ENCODE results near the gene ALDH3B2.

DNA sequence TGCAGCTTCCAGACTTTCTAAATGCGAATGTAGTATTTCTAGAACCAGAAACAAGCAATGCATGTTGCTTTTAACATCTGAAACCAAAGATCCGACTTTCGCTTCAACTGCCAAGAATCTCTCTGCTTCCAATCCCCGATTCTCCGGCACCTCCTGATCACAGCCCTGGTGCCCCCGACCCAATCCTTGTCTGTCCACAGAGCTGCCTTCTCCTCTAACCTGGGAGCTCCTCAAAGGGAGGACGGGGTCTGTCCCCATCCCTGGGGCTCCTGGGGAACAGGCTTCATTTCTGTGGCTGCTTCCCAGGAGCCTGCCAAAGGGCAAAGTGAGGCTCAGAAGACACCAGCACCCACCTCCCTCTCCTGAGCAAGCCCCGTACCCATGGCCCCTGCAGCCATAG lies 521 bp downstream of the ALDH3B2 start:
- TF ChIP-seq, protein P1, sequence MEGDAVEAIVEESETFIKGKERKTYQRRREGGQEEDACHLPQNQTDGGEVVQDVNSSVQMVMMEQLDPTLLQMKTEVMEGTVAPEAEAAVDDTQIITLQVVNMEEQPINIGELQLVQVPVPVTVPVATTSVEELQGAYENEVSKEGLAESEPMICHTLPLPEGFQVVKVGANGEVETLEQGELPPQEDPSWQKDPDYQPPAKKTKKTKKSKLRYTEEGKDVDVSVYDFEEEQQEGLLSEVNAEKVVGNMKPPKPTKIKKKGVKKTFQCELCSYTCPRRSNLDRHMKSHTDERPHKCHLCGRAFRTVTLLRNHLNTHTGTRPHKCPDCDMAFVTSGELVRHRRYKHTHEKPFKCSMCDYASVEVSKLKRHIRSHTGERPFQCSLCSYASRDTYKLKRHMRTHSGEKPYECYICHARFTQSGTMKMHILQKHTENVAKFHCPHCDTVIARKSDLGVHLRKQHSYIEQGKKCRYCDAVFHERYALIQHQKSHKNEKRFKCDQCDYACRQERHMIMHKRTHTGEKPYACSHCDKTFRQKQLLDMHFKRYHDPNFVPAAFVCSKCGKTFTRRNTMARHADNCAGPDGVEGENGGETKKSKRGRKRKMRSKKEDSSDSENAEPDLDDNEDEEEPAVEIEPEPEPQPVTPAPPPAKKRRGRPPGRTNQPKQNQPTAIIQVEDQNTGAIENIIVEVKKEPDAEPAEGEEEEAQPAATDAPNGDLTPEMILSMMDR (IDR thresholded peaks at IDR 0.05 in 4 of 5, conservative IDR thresholded peaks at IDR 0.05 in 1 of 5) = no peak
- TF ChIP-seq POLR2A (IDR thresholded peaks at IDR 0.05) = no peak

Data from gastrocnemius medialis (tissue), 4 donors.